ENCODE results near the gene HMG20B.
"Not testable (repeated sequence)": the region's sequence is repeated elsewhere in the genome, so short reads cannot be mapped to it uniquely, and the experiment has no call there.

HMG20B gene

GRCh38 chr19:3556978-3557460 lies 15.7 kb upstream of the HMG20B start:
- DNase-seq = no peak

- peak; percentile 68 for DNase-seq
Measured at GRCh38 chr19:3557461-3558248, 15.1 kb upstream of the HMG20B start, which contains the start of gene MFSD12. MFSD12 (minus strand) TSS chr19:3557586; CDS start chr19:3557403, 183 bp downstream.

GRCh38 chr19:3563709-3564524 lies 8.8 kb upstream of the HMG20B start:
- no peak for DNase-seq

GRCh38 chr19:3565139-3565538 lies 7.6 kb upstream of the HMG20B start:
- no peak for DNase-seq

- DNase-seq = not testable (repeated sequence)
Measured at GRCh38 chr19:3570042-3570441, 2.7 kb upstream of the HMG20B start.

- DNase-seq = no peak
Measured at GRCh38 chr19:3570606-3571011, 2.1 kb upstream of the HMG20B start.

- DNase-seq = peak; percentile 98
Measured at GRCh38 chr19:3572132-3572854, 451 bp upstream of the HMG20B start.

- no peak for DNase-seq
Measured at GRCh38 chr19:3573162-3573857, 566 bp downstream of the HMG20B start.

- DNase-seq = no peak
Measured at GRCh38 chr19:3573858-3574637, 1.3 kb downstream of the HMG20B start.

- no peak for DNase-seq
Measured at GRCh38 chr19:3575260-3575741, 2.6 kb downstream of the HMG20B start.

- DNase-seq = no peak
Measured at GRCh38 chr19:3575949-3576673, 3.4 kb downstream of the HMG20B start.

GRCh38 chr19:3576696-3577443 lies 4.1 kb downstream of the HMG20B start:
- DNase-seq = no peak

- DNase-seq = no peak
Measured at GRCh38 chr19:3577723-3578344, 5.1 kb downstream of the HMG20B start.

GRCh38 chr19:3578390-3578789 lies 5.6 kb downstream of the HMG20B start:
- DNase-seq = no peak

GRCh38 chr19:3580156-3580934 lies 7.6 kb downstream of the HMG20B start:
- no peak for DNase-seq

- DNase-seq = not testable (repeated sequence)
Measured at GRCh38 chr19:3581792-3582191, 9.0 kb downstream of the HMG20B start.

- not testable (repeated sequence) for DNase-seq
Measured at GRCh38 chr19:3584036-3584802, 11.5 kb downstream of the HMG20B start.

Measured in NCI-H524 treated with DMSO at 0.1 percent for 48 hours (cell line).